ENCODE measurements around the gene SNRPA1. TPM values are rescaled to one million over a fixed set of nuclear protein-coding genes. Genes with fewer than 3 reads are reported as not detected.

The SNRPA1 gene
- total RNA-seq, 2 experiments from 2014 or later = 167 to 173 TPM

GRCh38 chr15:101266787-101267186 is 28.3 kb downstream of the SNRPA1 start:
- H3K36me3 Mint-ChIP-seq = peaks cover 18% of the 10 kb centered on the region
- no peak for DNase-seq
- H3K4me3 Mint-ChIP-seq = no peak overlapping the region
- POLR2A ChIA-PET = interaction anchor here (1.3 kb wide), 1 partner anchor 11 kb away, joined by 3 read pairs; no protein-coding TSS in a partner anchor
- H3K4me1 Mint-ChIP-seq (ENCODE audit: low read depth) = peaks cover 4% of the 10 kb centered on the region
- H3K27ac Mint-ChIP-seq = no peak overlapping the region
- H3K27me3 Mint-ChIP-seq = no peaks in the 10 kb centered on the region
- no peaks in the 10 kb centered on the region for H3K9me3 Mint-ChIP-seq
- intact Hi-C loops (cut with micrococcal nuclease) = no loop called here
- CTCF ChIA-PET = interaction anchor here (0.8 to 2.8 kb wide), 2 partner anchors 9 to 251 kb away, joined by 3 to 13 read pairs; no protein-coding TSS in a partner anchor

- intact Hi-C loops (cut with micrococcal nuclease) = no loop called here
- H3K4me1 Mint-ChIP-seq (ENCODE audit: low read depth) = peaks cover 4% of the 10 kb centered on the region
- no peaks in the 10 kb centered on the region for H3K27me3 Mint-ChIP-seq
- ChIA-PET CTCF (interaction anchor here (0.8 to 2.8 kb wide), 2 partner anchors 8 to 250 kb away, joined by 3 to 13 read pairs; no protein-coding TSS in a partner anchor), POLR2A (interaction anchor here (1.3 kb wide), 1 partner anchor 10 kb away, joined by 3 read pairs; no protein-coding TSS in a partner anchor)
- no peaks in the 10 kb centered on the region for H3K9me3 Mint-ChIP-seq
- no peak overlapping the region for H3K4me3 Mint-ChIP-seq
- no peak overlapping the region for H3K27ac Mint-ChIP-seq
- DNase-seq = no peak
- H3K36me3 Mint-ChIP-seq = peaks cover 13% of the 10 kb centered on the region
Measured at GRCh38 chr15:101266034-101266433, 29.0 kb downstream of the SNRPA1 start.

DNA sequence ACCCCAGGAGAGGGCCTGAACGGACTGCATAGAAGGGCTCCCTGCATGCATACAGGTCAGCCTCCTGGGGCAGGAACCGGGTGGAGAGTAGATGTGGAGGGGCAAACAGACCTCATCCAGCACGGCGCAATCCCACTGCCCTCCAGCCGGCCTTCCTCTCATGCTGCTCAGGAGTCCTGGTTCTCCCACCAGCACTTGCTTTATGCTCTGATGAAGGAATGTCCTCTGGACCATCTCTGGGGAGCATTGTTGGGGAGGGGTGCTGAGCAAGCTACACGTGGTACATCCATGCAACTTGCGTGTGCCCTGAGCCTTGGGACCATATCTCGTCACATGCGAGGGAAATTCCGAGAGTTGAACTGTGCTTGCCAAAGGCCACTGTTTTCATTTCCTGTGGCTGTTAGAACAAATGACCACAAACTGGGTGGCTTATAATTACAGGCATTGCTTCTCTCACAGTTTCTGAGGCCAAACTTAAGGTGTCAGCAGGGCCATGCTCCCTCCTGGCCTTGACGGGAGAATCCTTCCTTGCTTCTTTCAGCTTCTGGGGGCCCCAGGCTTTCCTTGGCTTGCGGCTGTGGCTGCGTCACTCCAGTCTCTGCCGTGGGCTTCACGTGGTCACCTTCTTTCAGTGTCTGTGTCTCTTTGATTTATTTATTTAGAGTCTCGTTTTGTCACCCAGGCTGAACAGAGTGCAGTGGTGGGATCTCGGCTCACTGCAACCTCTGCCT is 30.0 kb downstream of the SNRPA1 start:
- DNase-seq = no peak
- Mint-ChIP-seq H3K4me3 (no peak overlapping the region), H3K36me3 (peaks cover 9% of the 10 kb centered on the region), H3K27me3 (no peaks in the 10 kb centered on the region), H3K9me3 (no peaks in the 10 kb centered on the region), H3K4me1 (ENCODE audit: low read depth) (peaks cover 4% of the 10 kb centered on the region), H3K27ac (no peak overlapping the region)
- CTCF ChIA-PET = no interaction called here
- intact Hi-C loops (cut with micrococcal nuclease) = no loop called here
- POLR2A ChIA-PET = no interaction called here

- intact Hi-C loops (cut with micrococcal nuclease) = no loop called here
- Mint-ChIP-seq H3K4me1 (ENCODE audit: low read depth) (peaks cover 4% of the 10 kb centered on the region), H3K9me3 (no peaks in the 10 kb centered on the region), H3K4me3 (no peak overlapping the region), H3K27me3 (peaks cover 1% of the 10 kb centered on the region), H3K36me3 (peaks cover 4% of the 10 kb centered on the region), H3K27ac (no peak overlapping the region)
- ChIA-PET POLR2A (no interaction called here), CTCF (interaction anchor here (1.0 kb wide), 1 partner anchor 25 kb away, joined by 3 read pairs; no protein-coding TSS in a partner anchor)
- DNase-seq = no peak
Measured at GRCh38 chr15:101264011-101264410, 31.0 kb downstream of the SNRPA1 start.

DNA sequence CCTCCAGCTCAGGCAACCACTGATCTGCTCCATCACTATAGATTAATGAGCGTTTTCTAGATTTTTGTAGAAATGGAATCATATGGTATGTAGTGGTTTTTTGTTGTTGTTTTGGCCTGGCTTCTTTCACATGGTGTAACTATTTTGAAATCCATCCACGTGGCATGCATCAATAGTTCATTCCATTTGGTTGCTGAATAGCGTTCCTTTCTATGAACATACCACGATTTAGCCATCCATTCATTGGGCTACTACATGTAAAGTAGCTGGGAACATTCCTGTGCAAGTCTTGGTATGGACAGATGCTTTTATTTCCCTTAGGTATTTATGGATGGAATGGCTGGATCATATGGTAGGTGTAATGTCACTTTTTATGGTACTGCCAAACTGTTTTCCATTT is 32.5 kb downstream of the SNRPA1 start:
- H3K36me3 Mint-ChIP-seq = no peaks in the 10 kb centered on the region

DNA sequence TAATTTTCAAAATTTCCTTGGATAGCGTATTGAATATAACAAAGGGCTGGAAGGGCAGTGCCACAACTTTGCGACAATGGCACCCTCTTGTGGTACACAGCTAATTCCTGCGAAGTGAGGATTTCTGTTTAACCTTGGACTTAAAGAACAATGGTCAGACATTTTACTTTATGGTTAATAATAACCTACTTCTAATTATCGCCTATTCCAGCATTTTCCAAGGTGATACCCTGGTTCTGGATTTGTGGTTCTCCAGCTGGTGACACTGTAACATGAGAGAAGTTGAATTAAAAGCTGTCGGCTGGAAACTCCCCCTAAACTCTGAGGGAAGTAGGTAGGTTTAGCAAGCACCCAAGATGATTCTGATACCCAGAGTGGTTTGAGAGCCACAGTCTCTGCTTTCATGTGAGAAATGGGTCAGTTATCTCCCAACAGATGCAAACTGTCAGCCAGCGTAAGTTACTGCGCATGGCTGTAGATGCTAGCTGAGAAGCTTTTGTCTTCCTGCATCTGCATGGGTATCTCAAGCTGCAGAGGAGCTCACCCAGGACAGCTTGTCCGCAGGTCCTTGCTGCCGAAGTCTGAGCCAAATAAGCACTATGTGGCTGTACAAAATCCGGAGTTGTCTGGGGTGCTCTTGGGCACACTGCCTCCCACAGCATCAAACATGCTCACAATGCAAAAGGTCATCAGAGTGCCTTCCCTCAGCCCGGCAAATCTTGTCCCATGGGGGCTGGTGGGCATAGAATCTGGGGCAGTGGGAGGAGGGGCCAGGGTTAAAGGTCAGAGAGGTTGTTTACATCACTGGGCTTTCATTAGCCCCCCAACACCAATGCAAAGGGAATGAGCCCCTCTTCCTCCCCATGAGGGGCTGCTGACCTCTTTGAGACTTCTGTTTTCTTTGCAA is 36.6 kb downstream of the SNRPA1 start:
- peaks cover 10% of the 10 kb centered on the region for H3K4me1 Mint-ChIP-seq (ENCODE audit: low read depth)
- no peaks in the 10 kb centered on the region for H3K36me3 Mint-ChIP-seq
- H3K27ac Mint-ChIP-seq = no peak overlapping the region
- POLR2A ChIA-PET = interaction anchor here (0.6 kb wide), 1 partner anchor 171 kb away, joined by 3 read pairs; no protein-coding TSS in a partner anchor
- intact Hi-C loops (cut with micrococcal nuclease) = loop anchor here (1.0 to 5.0 kb wide), 3 partner anchors 170 to 341 kb away; partner anchors contain the start of gene LRRK1
- DNase-seq = peak; percentile 62
- H3K27me3 Mint-ChIP-seq = peaks cover 2% of the 10 kb centered on the region
- CTCF ChIA-PET = interaction anchor here (0.7 to 7.3 kb wide), 34 partner anchors 9 to 340 kb away, joined by 3 to 123 read pairs (median 5); no protein-coding TSS in a partner anchor
- H3K4me3 Mint-ChIP-seq = peak overlapping the region; percentile 35
- H3K9me3 Mint-ChIP-seq = no peaks in the 10 kb centered on the region

More for the DNA sequence above, 32.5 kb downstream of the SNRPA1 start:
- Mint-ChIP-seq H3K27me3 (peaks cover 2% of the 10 kb centered on the region), H3K27ac (no peak overlapping the region), H3K4me3 (no peak overlapping the region), H3K4me1 (ENCODE audit: low read depth) (peaks cover 4% of the 10 kb centered on the region), H3K9me3 (no peaks in the 10 kb centered on the region)
- ChIA-PET CTCF (interaction anchor here (0.6 to 2.0 kb wide), 5 partner anchors 8 to 383 kb away, joined by 4 to 6 read pairs (median 4); no protein-coding TSS in a partner anchor), POLR2A (no interaction called here)
- intact Hi-C loops (cut with micrococcal nuclease) = no loop called here
- DNase-seq = no peak

- CTCF ChIA-PET = interaction anchor here (1.1 to 7.3 kb wide), 11 partner anchors 10 to 248 kb away, joined by 3 to 123 read pairs (median 6); no protein-coding TSS in a partner anchor
- Mint-ChIP-seq H3K27me3 (peaks cover 2% of the 10 kb centered on the region), H3K4me3 (no peak overlapping the region), H3K9me3 (no peaks in the 10 kb centered on the region), H3K36me3 (no peaks in the 10 kb centered on the region), H3K4me1 (ENCODE audit: low read depth) (peaks cover 18% of the 10 kb centered on the region), H3K27ac (no peak overlapping the region)
- DNase-seq = no peak
- intact Hi-C loops (cut with micrococcal nuclease) = loop anchor here (5.0 kb wide), 1 partner anchor 339 kb away; the partner anchor contains the start of gene LRRK1
- POLR2A ChIA-PET = interaction anchor here (1.6 kb wide), 1 partner anchor 10 kb away, joined by 3 read pairs; no protein-coding TSS in a partner anchor
Measured at GRCh38 chr15:101256757-101257156, 38.3 kb downstream of the SNRPA1 start.

DNA sequence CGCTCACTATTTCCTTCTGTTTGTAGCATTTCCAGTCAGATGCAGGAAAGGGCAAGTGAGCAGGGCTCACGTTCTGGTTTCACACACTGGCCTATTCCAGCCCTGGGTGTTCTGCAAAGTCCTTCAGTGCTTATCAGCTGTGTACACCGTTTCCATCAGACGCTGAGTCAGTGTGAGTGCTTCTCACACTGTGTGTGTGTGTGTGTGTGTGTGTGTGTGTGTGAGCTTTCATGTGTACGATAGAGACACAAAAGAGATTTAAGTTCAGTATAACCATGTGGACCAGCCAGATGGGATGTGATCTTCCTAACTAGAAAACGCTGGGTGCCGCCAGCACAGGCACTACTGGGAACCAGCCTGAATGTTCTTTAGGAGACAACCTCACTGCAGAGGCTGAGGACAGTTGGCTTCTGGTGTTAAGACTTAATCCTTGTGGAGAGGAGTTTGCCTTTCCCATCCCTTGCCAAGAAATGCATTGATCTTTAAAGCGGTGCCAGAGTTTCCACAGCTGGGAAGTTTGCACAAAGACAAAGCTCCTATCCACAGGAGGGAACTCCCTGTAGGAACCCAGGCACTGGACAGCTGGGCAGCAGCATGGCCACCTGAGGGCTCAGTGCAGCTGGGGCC is 39.3 kb downstream of the SNRPA1 start:
- peaks cover 18% of the 10 kb centered on the region for H3K4me1 Mint-ChIP-seq (ENCODE audit: low read depth)
- intact Hi-C loops (cut with micrococcal nuclease) = loop anchor here (5.0 kb wide), 1 partner anchor 338 kb away; the partner anchor contains the start of gene LRRK1

DNA sequence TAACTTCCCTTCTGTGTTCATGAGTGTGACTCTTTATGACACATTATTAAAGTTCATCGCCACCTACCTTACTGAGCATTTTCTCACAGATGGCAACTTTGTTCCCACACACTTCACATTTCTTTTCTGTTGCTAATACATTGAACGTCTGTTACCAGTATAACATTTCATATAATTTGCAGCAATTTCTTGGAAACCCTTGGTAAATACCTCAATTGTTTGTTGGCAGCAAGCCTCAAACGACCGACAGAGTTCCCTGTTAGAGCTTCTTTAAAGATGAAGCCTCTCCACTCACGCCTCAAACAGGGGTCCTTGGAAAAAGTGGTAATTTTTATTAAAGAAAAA is 40.0 kb downstream of the SNRPA1 start:
- Mint-ChIP-seq H3K36me3 (peaks cover 5% of the 10 kb centered on the region), H3K27ac (no peak overlapping the region), H3K4me3 (no peak overlapping the region), H3K4me1 (ENCODE audit: low read depth) (peaks cover 25% of the 10 kb centered on the region), H3K27me3 (peaks cover 2% of the 10 kb centered on the region), H3K9me3 (no peaks in the 10 kb centered on the region)
- DNase-seq = no peak
- ChIA-PET POLR2A (interaction anchor here (1.6 kb wide), 1 partner anchor 12 kb away, joined by 3 read pairs; no protein-coding TSS in a partner anchor), CTCF (interaction anchor here (1.4 to 7.3 kb wide), 4 partner anchors 66 to 246 kb away, joined by 3 to 123 read pairs (median 66); no protein-coding TSS in a partner anchor)
- intact Hi-C loops (cut with micrococcal nuclease) = loop anchor here (5.0 kb wide), 1 partner anchor 338 kb away; the partner anchor contains the start of gene LRRK1

More for the DNA sequence above, 39.3 kb downstream of the SNRPA1 start:
- peaks cover 2% of the 10 kb centered on the region for H3K27me3 Mint-ChIP-seq
- H3K4me3 Mint-ChIP-seq = no peak overlapping the region
- no peaks in the 10 kb centered on the region for H3K9me3 Mint-ChIP-seq
- ChIA-PET POLR2A (interaction anchor here (1.6 kb wide), 1 partner anchor 11 kb away, joined by 3 read pairs; no protein-coding TSS in a partner anchor), CTCF (interaction anchor here (0.7 to 7.3 kb wide), 9 partner anchors 36 to 247 kb away, joined by 3 to 123 read pairs (median 4); no protein-coding TSS in a partner anchor)
- no peak for DNase-seq
- H3K36me3 Mint-ChIP-seq = no peaks in the 10 kb centered on the region
- no peak overlapping the region for H3K27ac Mint-ChIP-seq

- ChIA-PET CTCF (interaction anchor here (1.1 to 7.3 kb wide), 4 partner anchors 8 to 246 kb away, joined by 4 to 123 read pairs (median 66); no protein-coding TSS in a partner anchor), POLR2A (no interaction called here)
- no peak for DNase-seq
- Mint-ChIP-seq H3K4me1 (ENCODE audit: low read depth) (peaks cover 31% of the 10 kb centered on the region), H3K9me3 (no peaks in the 10 kb centered on the region), H3K27ac (no peak overlapping the region), H3K36me3 (peaks cover 8% of the 10 kb centered on the region), H3K27me3 (peaks cover 1% of the 10 kb centered on the region), H3K4me3 (no peak overlapping the region)
- intact Hi-C loops (cut with micrococcal nuclease) = loop anchor here (5.0 kb wide), 1 partner anchor 337 kb away; the partner anchor contains the start of gene LRRK1
Measured at GRCh38 chr15:101254157-101255050, 40.6 kb downstream of the SNRPA1 start.
